Measurements from ENCODE around the gene IHH. TPM values are rescaled to one million over a fixed set of nuclear protein-coding genes. Genes with fewer than 3 reads are reported as not detected.
A peak's percentile ranks its signal among the peaks of the same experiment; 100 is the strongest.

Gene IHH
- total and polyA plus RNA-seq, 2 of the 8 experiments (the other 6 are each of a cell fraction or from before 2014, with no cell fraction given) = 0.03 TPM; not detected in 1

DNA sequence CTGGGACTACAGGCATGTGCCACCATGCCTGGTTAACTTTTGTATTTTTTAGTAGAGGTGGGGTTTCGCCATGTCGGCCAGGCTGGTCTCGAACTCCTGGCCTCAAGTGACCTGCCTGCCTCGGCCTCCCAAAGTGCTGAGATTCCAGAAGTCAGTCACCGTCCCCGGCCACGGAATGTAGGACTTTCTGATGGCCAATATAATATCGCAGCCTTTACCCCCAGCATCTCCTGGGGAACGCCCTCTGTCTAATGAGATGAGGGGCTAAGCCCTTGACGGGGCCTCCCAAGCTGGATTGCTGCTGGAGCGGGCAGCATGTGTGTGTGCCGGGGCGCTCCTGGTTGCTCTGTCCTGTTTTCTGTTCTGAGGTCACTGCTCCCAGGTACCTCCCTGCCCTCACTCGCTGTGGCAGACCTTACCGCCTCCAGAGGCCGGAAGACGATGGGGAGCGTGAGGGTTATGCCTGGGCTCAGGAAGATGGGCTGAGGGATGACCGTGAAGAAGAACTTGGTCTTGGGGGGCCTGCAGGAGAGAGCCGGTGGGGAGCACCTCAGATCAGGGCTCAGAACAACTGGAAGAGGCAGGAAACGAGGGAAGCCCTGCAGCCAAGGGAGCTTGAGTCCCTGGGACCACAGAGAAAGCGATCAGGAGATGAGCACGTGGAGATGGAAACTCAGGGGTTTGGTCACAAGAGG is 28.5 kb downstream of the IHH start:
- Histone ChIP-seq H2BK5ac (ENCODE audit: low read depth, low read length) (no peak overlapping the region), H3K4me2 (ENCODE audit: insufficient read depth in 1 of 2, low read depth in 2 of 2, low read length in 2 of 2) (no peak overlapping the region), H4K5ac (ENCODE audit: insufficient read length, low read depth, low read length) (no peak overlapping the region), H3K18ac (ENCODE audit: extremely low read depth, low read length) (no peak overlapping the region), H3K27ac (ENCODE audit: low read depth, low read length) (no peak overlapping the region), H3K23ac (ENCODE audit: insufficient read length) (no peak overlapping the region), H2BK15ac (ENCODE audit: low read length) (no peak overlapping the region), H4K20me1 (replicated peaks in 1 of 2; ENCODE audit: control insufficient read depth in 1 of 2, insufficient read depth in 2 of 2, low read length in 2 of 2) (peaks cover 0 to 2% of the 10 kb centered on the region in 2 experiments), H4K8ac (ENCODE audit: extremely low read depth, insufficient read depth, low read length) (no peak overlapping the region), H2BK120ac (replicated peaks; ENCODE audit: low read depth, low read length) (no peak overlapping the region), H3K9me3 (ENCODE audit: insufficient read depth in 2 of 2, low read depth in 1 of 2, low read length in 1 of 2) (no peaks in the 10 kb centered on the region), H3K23me2 (ENCODE audit: low read depth, low read length) (no peaks in the 10 kb centered on the region), H3K4me3 (ENCODE audit: extremely low read depth in 1 of 4, insufficient read depth in 2 of 4, low read depth in 3 of 4, low read length in 4 of 4) (no peak overlapping the region), H3K4ac (replicated peaks; ENCODE audit: insufficient read length, low read depth, low read length) (no peak overlapping the region), H2AFZ (ENCODE audit: low read length) (peak overlapping the region; percentile 25; the same call in 1 of the 2 replicates), H3K79me1 (ENCODE audit: low read depth, low read length) (no peaks in the 10 kb centered on the region), H3K56ac (replicated peaks; ENCODE audit: insufficient read length, low read depth, low read length) (no peak overlapping the region), H3K36me3 (ENCODE audit: control insufficient read depth in 2 of 4, insufficient read depth in 4 of 4, low read length in 3 of 4) (no peaks in the 10 kb centered on the region), H3K14ac (ENCODE audit: insufficient read length) (no peak overlapping the region), H2BK12ac (ENCODE audit: low read depth, low read length) (no peak overlapping the region), H2BK20ac (ENCODE audit: low read length) (no peak overlapping the region), H3K4me1 (replicated peaks in 1 of 4; ENCODE audit: control insufficient read depth in 3 of 4, insufficient read depth in 4 of 4, low read length in 3 of 4) (peaks cover 0 to 3% (median under 1%) of the 10 kb centered on the region in 4 experiments; a peak in 2 of 7 replicates), H3K9ac (replicated peaks in 1 of 4; ENCODE audit: extremely low read depth in 1 of 4, low read depth in 3 of 4, low read length in 3 of 4) (no peak overlapping the region), H4K91ac (replicated peaks; ENCODE audit: insufficient read length, low read length) (no peak overlapping the region), H3K27me3 (replicated peaks in 1 of 4; ENCODE audit: control insufficient read depth in 3 of 4, extremely low read depth in 1 of 4, insufficient read depth in 3 of 4, low read length in 3 of 4) (no peaks in the 10 kb centered on the region), H2AK5ac (ENCODE audit: low read depth, low read length) (no peak overlapping the region), H3K79me2 (ENCODE audit: control insufficient read depth in 1 of 2, insufficient read depth in 2 of 2, low read length in 2 of 2) (no peaks in the 10 kb centered on the region)
- CTCF ChIA-PET (ENCODE audit: partially characterized antibody) = interaction anchor here (0.7 to 45.5 kb wide), 7 partner anchors 14 to 188 kb away, joined by 3 to 1006 read pairs (median 149); partner anchors contain the start of genes CFAP65, CRYBA2, IHH and NHEJ1
- POLR2A ChIA-PET (ENCODE audit: partially characterized antibody) = interaction anchor here (1.1 kb wide), 1 partner anchor 9 kb away, joined by 4 read pairs; the partner anchor contains the start of gene CFAP65
- no peak for FAIRE-seq
- no peak for DNase-seq (ENCODE audit: low read depth in 1 of 2, low spot score in 2 of 2)
- WGBS, 2 experiments (ENCODE audit: extremely low coverage in 1 of 2, insufficient coverage in 1 of 2, insufficient read length in 1 of 2, insufficient replicate concordance in 2 of 2, low coverage in 1 of 2, low lambda C conversion rate in 2 of 2, missing lambda C conversion rate in 1 of 2) = 82% methylated on average over 17 of the region's 23 CpGs; no CpG with 5 or more reads in 1 of the 2 experiments
- TF ChIP-seq RBBP5 (IDR thresholded peaks at IDR 0.05; ENCODE audit: borderline replicate concordance, low read depth, low read length) (no peak), NANOG (IDR thresholded peaks at IDR 0.05; ENCODE audit: insufficient read depth, low read depth, low read length, poor library complexity, severe bottlenecking) (no peak), POU5F1 (IDR thresholded peaks at IDR 0.05; ENCODE audit: low read depth, low read length) (no peak), SIRT6 (IDR thresholded peaks at IDR 0.05; ENCODE audit: low read length) (no peak), JUND (IDR thresholded peaks at IDR 0.05; ENCODE audit: low read length) (no peak), POLR2A (IDR thresholded peaks at IDR 0.05; ENCODE audit: control extremely low read depth in 1 of 2, low read depth in 2 of 2, low read length in 2 of 2) (no peak), CHD2 (IDR thresholded peaks at IDR 0.05; ENCODE audit: low read length) (no peak), CBX8 (IDR thresholded peaks at IDR 0.05; ENCODE audit: borderline replicate concordance, low read depth, low read length) (no peak), EP300 (IDR thresholded peaks at IDR 0.05; ENCODE audit: borderline replicate concordance in 1 of 2, low read depth in 2 of 2, low read length in 2 of 2) (no peak)
- TF ChIP-seq, protein P1, sequence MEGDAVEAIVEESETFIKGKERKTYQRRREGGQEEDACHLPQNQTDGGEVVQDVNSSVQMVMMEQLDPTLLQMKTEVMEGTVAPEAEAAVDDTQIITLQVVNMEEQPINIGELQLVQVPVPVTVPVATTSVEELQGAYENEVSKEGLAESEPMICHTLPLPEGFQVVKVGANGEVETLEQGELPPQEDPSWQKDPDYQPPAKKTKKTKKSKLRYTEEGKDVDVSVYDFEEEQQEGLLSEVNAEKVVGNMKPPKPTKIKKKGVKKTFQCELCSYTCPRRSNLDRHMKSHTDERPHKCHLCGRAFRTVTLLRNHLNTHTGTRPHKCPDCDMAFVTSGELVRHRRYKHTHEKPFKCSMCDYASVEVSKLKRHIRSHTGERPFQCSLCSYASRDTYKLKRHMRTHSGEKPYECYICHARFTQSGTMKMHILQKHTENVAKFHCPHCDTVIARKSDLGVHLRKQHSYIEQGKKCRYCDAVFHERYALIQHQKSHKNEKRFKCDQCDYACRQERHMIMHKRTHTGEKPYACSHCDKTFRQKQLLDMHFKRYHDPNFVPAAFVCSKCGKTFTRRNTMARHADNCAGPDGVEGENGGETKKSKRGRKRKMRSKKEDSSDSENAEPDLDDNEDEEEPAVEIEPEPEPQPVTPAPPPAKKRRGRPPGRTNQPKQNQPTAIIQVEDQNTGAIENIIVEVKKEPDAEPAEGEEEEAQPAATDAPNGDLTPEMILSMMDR (IDR thresholded peaks at IDR 0.05; ENCODE audit: control extremely low read depth in 1 of 3, insufficient read depth in 1 of 3, low read depth in 1 of 3, low read length in 3 of 3) = no peak

Data from H1 (cell line).